ENCODE measurements around the gene PADI1.

PADI1 gene

GRCh38 chr1:17218939-17219338, 14.0 kb downstream of the PADI1 start:
- no peak for TF ChIP-seq CTCF (IDR thresholded peaks at IDR 0.05; ENCODE audit: borderline replicate concordance, control extremely low read depth, extremely low read depth, insufficient read depth, missing control alignments)
- in situ Hi-C loops (cut with MboI; ENCODE audit: low sequenced_read_pairs, unreplicated experiment): no loop called here
- DNase-seq (ENCODE audit: low spot score): no peak

- no peak for TF ChIP-seq CTCF (IDR thresholded peaks at IDR 0.05; ENCODE audit: borderline replicate concordance, control extremely low read depth, extremely low read depth, insufficient read depth, missing control alignments)
- DNase-seq (ENCODE audit: low spot score): no peak
- in situ Hi-C loops (cut with MboI; ENCODE audit: low sequenced_read_pairs, unreplicated experiment): no loop called here
These were observed 15.4 kb downstream of the PADI1 start for GRCh38 chr1:17220287-17220686.

GRCh38 chr1:17222557-17222956, 17.6 kb downstream of the PADI1 start:
- no peak for TF ChIP-seq CTCF (IDR thresholded peaks at IDR 0.05; ENCODE audit: borderline replicate concordance, control extremely low read depth, extremely low read depth, insufficient read depth, missing control alignments)

GRCh38 chr1:17224434-17224833, 19.5 kb downstream of the PADI1 start:
- no peak for DNase-seq (ENCODE audit: low spot score)

More at GRCh38 chr1:17222557-17222956, 17.6 kb downstream of the PADI1 start:
- in situ Hi-C loops (cut with MboI; ENCODE audit: low sequenced_read_pairs, unreplicated experiment): no loop called here
- DNase-seq (ENCODE audit: low spot score): no peak

GRCh38 chr1:17225140-17225539, 20.2 kb downstream of the PADI1 start:
- in situ Hi-C loops (cut with MboI; ENCODE audit: low sequenced_read_pairs, unreplicated experiment): no loop called here
- no peak for TF ChIP-seq CTCF (IDR thresholded peaks at IDR 0.05; ENCODE audit: borderline replicate concordance, control extremely low read depth, extremely low read depth, insufficient read depth, missing control alignments)
- no peak for DNase-seq (ENCODE audit: low spot score)

More at GRCh38 chr1:17224434-17224833, 19.5 kb downstream of the PADI1 start:
- in situ Hi-C loops (cut with MboI; ENCODE audit: low sequenced_read_pairs, unreplicated experiment): no loop called here
- no peak for TF ChIP-seq CTCF (IDR thresholded peaks at IDR 0.05; ENCODE audit: borderline replicate concordance, control extremely low read depth, extremely low read depth, insufficient read depth, missing control alignments)

- in situ Hi-C loops (cut with MboI; ENCODE audit: low sequenced_read_pairs, unreplicated experiment): no loop called here
- no peak for TF ChIP-seq CTCF (IDR thresholded peaks at IDR 0.05; ENCODE audit: borderline replicate concordance, control extremely low read depth, extremely low read depth, insufficient read depth, missing control alignments)
- DNase-seq (ENCODE audit: low spot score): no peak
These were observed 22.5 kb downstream of the PADI1 start for GRCh38 chr1:17227358-17227915.

Measured in GM13976 (cell line).